Measurements from ENCODE around the gene FES.
"Not testable (repeated sequence)": the region's sequence is repeated elsewhere in the genome, so short reads cannot be mapped to it uniquely, and the experiment has no call there.

The FES gene

DNA sequence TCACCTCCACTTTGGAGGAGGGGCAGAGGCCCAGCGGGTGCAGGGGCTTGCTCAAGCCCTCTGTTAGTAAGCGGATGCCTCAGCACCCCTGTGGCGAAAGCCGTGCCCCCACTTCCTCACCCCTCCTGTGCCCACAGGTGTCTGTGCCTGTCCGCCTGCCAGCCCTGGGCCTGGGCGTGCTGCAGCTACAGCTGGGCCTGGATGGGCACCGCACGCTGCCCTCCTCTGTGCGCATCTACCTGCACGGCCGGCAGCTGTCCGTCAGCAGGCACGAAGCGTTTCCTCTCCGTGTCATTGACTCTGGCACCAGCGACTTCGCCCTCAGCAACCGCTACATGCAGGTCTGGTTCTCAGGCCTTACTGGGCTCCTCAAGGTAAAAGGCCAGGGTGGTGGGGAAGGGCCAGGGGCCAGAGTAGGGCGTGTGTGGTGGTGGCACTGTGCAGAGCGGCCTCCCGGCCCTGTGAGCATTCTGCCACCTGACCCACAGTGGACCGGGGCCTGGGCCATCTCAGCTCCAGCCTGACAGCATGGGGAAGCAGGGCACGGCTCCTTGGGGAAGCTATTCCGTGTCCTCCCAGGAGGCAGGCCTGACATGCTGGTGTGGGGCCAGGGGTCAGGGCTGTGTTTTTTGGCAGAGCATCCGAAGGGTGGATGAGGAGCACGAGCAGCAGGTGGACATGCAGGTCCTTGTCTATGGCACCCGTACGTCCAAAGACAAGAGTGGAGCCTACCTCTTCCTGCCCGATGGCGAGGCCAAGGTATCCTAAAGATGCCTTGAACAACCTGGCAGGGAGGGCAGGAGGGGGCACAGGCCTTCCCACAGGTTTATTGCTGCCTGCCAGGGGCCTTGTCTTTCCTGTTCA, 27.8 kb downstream of the FES start:
- DNase-seq = no peak

DNA sequence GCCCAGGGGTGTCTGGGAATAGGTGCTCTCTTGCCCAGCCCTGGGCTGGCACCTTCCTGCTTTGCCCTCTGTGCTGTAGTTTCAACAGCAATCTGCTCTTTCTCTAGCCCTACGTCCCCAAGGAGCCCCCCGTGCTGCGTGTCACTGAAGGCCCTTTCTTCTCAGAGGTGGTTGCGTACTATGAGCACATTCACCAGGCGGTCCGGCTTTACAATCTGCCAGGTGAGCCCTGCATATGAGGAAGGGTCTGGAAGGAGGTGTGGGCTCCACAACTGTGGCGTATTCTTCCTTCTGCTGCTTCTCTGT, 28.4 kb downstream of the FES start:
- no peak for DNase-seq

DNA sequence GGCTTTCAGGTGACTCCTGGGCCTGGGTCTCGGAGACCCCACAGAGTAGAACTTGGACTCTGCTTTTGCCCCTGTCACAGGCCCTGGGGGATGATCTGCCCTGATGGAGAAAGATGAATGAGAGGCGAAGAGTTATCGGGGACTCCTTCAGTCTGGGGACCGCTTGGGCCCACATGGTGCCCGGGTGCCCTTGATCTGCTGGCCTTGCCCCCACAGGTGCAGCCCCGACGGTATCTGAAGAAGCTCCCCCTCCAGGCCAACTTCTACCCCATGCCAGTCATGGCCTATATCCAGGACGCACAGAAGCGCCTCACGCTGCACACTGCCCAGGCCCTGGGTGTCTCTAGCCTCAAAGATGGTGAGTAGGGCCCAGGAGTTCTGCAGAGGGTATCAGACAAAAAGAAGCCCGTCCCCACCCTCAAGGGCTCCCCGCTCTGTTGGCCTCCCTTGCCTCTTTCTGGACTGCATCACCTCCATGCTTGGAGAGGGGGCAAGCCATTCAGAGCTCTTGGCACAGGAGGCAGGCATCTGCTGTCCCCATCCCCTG, 29.2 kb downstream of the FES start:
- DNase-seq = no peak

DNA sequence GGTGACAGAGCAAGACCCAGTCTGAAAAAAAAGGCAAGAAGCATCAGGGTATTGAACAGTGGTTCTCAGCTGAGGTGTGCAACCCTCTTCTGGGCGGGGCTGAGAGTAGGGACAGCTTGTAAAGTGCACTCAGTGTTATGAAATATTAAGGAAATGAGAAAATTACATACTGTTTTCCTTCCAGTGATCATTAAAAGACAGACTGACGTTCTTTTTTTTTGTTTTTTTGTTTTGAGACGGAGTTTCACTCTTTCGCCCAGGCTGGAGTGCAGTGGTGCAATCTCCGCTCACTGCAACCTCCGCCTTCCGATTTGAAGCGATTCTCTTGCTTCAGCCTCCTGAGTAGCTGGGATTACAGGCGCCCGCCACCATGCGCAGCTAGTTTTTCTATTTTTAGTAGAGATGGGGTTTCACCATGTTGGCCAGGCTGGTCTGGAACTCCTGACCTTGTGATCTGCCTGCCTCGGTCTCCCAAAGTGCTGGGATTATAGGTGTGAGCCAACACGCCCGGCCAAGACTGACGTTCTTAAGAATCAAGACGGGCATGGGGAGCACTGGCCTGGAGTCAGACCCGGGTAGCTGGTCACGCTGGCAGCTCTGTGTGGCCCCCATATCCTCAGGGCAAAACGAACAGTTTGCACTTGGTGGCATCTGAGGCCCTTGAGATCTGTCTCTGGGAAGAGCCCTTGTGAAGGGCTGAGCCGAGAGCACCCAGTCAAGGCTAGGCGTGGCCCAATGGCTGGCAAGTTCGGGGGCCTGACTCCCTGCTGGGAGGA, 30.2 kb downstream of the FES start:
- DNase-seq = no peak

DNA sequence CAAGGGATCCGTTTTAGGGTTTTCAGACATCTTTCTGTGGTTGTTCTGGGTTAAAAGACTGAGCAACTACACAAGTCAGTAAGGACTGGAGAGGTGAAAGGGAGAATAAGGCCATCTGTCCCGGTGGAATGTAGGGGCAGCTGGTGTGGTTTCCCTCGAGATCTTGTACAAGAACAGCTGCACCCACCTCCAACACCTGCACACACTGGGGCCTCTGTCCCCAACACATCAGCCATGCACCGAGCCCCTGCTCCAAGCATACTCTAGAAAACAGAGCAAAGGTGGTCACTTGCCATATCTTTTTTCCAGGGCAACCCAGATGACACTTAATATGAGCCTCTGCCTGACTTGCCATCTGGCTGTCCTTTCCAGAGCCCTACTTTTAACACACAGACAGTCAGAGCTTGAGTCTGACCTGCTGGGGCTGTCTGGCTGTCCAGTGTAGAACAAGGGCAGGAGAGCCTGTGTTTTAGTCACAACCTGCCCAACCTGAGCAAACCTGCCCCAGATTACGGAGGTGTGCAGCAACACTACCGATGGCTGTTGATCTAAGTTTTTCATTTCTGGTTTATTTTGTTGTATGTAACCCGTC, 31.0 kb downstream of the FES start:
- no peak for DNase-seq

DNA sequence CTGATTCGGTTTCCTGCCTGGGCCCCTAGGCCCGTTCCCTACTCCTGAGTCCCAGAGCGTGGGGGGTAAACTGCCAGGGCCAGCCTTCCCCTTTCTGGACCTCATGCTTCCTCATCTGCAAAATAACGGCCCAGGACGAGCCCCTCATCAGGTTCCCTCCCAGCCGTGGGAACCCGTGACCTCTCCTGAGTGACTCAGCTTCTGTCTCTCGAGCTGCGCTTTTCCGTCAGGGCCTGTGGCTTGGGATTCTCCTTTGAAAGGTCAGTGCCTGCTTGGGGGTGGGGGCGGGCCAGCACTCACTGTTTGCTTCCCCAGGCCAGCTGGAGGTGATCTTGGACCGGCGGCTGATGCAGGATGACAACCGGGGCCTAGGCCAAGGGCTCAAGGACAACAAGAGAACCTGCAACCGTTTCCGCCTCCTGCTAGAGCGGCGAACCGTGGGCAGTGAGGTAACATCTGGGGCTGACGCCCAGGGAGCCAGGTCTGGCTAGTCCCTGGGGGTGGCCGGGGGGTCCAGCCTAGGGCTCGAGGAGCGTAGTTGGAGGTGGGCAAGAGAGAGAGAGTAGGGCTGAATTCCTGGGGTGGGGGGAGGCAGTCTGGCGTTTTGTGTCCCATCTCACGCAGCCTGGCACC, 31.6 kb downstream of the FES start:
- no peak for DNase-seq

DNA sequence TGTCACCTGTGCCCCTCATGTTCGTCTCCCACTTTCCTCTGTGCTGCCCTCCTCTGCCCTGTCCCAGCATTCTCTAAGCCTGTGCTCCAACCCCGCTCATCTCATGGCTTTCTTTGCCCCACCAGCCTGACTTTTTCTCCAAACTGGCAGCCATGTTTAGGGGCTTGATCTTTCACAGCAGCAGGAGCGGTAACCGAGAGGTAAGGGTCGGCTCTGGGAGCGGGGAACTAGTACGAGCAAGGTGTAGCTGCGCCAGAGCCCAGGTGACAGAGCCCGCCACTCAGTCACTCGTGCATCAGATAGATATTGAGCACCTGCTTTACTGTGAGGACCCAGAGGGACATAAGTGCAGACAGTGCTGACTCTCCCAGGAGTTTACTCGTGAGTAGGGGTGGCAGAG, 32.2 kb downstream of the FES start:
- DNase-seq = no peak

DNA sequence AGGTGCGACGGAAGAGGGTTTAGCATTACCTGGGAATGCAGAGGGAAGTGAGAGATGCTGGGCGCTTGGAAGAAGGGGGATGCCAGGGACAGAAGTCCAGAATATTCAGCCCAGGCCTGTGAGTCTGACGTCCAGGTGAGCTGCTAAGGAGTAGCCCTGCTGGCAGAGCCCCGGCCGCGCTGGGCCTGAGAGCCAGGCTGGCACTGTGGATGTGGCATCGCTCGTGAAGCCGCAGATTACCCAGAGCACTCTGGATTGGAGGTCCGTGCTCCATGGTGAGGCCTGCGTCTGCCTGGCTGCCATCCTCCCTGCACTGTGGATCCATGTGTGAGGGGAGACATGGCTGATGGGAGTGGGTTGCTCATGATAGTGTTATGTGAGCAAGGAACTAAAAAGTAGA, 33.3 kb downstream of the FES start:
- DNase-seq = no peak

DNA sequence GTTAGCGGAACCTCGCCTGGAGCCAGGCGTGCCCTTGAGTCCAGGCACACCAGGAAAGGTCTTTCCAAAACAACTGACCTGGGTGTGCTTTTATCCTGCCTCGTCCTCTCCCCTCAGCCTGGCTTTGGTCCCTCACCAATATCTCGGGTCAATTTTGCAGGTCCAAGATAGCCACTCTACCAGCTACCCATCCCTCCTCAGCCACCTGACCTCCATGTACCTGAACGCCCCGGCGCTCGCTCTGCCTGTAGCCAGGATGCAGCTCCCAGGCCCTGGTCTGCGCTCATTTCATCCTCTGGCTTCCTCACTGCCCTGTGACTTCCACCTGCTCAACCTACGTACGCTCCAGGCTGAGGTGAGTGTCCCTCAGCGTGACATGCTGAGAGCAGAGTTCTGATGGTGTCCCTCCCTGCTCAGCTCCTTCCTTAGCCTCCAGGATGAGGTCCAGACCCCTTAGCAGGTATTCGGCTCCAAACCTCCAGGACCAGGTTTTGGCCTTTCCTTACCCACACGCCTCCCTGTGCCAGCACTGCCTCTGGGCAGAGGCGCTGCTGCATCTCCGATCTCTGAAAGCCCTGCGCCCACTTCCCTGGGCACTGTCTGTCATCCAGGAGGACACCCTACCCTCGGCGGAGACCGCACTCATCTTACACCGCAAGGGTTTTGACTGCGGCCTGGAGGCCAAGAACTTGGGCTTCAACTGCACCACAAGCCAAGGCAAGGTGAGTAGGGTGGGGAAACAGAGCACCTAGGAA, 33.9 kb downstream of the FES start:
- DNase-seq = no peak

DNA sequence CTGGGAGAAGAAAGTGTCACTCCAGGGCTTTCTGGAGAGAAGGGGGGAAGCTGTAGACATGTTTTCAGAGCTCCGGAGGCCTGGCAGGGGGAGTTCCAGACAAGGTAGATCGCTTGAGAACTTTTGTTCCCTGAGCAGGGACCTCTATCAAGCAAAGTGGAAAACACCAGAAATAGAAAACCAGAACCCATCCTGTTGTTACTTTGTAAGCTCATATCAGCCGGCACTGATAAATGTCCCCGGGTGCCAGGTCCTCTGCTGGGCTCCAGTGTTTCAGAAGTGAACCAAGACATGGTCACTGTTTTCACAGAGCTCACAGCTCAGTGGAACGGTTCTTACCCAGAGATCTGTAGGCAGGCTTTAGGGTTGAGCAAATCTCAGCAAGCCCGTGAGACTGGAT, 34.5 kb downstream of the FES start:
- no peak for DNase-seq

DNA sequence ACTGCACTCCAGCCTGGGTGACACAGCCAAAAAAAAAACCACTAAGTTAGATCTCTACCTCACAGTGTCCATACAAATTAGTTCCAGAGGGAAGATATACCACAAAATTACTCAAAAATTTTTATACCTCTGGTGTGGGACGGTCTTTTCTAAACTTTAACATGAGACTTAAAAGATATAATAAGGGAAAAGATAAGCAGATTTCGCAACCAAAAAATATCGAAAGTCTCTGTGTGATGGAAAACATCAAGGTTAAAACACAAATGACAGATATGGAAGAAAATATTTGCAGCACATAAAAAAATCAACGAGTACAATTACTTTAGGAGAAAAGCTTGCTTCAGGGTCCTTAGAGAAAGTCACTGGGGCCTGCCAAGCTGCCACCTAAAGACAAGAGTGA, 37.6 kb downstream of the FES start:
- no peak for DNase-seq

DNA sequence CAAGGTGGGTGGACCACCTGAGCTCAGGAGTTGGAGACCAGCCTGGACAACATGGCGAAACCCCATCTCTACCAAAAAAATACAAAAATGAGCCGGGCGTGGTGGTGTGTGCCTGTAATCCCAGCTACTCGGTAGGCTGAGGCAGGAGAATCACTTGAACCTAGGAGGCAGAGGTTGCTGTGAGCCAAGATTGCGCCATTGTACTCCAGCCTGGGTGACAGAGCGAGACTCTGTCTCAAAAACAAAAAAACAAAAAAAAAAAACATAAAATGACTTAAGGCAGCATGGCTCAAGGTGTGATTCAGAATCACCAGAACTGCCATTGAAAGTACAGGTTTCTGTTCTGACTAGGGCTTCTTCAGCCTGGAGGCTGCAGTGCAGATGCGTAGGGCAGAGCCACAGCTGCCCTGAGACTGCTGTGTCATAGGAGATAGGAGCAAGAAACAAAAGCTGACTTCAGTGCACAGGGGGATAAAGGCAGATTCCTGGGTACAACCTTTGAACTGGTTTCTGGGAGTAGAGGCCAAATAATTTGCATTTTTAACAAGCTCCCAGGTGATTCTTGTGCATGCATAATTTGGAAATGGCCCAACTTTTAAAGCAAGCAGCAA, 38.5 kb downstream of the FES start:
- peak; percentile 61 for DNase-seq

DNA sequence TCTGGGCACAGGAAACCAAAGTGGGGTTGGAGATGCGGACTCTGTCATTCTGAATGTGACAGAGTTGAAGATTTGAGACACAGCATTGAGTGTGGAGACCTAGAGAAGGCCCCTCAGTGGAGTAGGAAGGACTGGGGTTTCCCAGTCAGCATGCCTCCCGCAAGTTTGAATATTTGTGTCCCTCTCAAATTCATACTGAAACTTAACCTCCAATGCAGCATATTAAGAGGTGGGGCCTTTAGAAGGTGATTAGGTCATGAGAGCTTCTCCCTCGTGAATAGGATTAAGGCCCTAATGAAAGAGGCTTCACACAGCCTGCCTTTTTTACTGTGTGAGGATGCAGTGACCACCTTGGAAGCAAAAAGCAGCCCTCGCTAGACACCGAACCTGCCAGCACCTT, 40.1 kb downstream of the FES start:
- no peak for DNase-seq

DNA sequence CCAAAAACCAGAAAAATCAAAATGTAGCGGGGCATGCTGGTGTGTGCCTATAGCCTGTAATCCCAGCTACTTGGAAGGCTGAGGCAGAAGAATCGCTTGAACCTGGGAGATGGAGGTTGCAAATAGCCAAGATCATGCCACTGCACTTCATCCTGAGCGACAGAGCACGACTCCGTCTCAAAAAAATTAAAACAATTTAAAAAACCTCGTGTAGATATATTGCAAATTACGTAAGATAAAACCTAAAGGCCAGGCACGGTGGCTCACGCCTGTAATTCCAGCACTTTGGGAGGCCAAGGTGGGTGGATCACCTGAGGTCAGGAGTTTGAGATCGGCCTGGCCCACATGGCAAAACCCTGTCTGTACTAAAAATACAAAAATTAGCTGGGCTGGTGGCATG, 42.5 kb downstream of the FES start:
- not testable (repeated sequence) for DNase-seq

DNA sequence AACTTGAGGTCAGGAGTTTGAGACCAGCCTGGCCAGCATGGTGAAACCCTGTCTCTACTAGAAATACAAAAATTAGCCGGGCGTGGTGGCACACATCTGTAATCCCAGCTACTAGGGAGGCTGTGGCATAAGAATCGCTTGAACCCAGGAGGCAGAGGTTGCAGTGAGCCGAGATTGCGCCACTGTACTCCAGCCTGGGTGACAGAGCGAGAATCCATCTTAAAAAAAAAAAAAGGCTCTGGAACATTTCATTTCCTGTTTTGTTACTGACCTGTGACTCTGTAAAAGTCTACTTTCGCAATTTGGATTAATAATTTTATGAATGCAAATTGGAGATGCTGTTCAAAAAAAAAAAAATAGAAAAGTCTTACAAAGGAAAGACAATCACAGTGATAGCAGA, 43.8 kb downstream of the FES start:
- DNase-seq = not testable (repeated sequence)

DNA sequence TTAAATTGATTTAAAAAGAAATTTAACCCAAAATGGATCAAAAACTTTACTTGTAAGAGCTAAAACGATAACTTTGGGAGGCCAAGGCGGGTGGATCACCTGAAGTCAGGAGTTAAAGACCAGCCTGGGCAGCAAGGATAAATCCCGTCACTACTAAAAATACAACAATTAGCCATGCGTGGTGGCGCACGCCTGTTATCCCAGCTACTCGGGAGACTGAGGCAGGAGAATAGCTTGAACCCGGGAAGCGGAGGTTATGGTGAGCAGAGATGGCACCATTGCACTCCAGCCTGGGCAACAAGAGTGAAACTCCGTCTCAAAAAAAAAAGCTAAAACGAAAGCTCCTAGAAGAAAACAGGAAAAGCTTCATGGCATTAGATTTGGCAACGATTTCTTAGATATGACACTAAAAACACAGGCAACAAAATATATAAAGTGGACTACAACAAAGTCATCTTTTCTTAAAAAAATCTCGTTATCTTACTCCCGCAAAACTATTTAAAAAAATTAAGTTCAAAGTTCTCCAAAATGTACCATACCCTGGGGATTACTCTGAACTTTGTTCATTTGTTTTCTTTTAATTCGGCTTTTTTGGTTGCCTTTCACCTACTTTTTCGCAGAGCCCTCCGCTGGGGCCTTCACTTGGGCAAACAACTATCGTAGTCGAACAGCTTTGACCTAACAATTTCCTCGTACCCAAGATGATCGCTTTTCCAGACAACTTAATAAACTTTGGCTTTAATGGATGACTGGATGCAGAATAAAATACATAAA, 45.1 kb downstream of the FES start:
- DNase-seq = no peak

DNA sequence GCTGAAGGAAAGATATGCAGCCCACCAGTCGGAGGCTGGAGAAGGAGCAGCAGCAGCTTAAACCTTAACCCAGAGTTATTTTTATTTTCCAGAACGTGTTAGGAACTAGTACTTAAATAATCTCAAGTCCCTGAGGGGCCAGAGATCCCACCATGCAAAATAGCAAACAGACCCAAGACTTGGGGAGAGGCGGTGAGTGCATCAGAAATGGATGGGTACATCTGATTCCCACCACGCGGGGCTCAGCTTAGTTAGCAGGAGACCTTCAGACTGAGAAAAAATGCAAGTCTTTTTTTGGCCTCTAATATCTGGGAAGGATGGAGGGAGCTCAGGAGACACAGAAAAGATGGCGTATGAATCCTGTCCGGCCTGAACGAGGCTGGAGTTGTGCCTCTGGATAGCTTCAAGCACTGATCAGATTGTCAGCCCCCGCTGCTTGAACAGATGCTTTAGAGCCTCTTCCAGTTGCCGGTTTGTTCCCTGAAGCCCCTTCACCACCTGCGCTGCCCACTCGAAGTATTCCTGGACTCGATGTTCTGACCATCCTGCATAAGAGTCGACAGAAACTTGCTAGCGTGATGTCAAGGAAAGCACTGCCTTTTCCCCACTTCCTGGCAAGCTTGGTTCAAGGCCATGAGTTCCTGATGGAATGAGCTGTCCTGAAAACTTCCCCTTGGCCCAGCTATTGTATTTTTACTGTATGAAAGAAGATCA, 46.7 kb downstream of the FES start:
- peak; percentile 28 for DNase-seq

DNA sequence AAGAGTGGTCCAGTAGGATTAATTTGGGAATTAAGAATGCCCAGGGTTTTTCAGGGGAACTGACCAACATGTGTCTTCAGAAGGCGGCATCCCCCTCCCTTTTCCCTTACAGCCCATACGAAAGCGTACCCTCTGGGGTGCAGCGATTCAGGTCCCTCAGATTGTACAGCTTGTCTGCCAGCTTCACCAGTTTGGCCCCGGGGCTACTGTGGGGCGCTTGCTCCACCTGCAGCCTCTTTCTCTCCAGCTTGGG, 47.2 kb downstream of the FES start:
- DNase-seq = no peak

DNA sequence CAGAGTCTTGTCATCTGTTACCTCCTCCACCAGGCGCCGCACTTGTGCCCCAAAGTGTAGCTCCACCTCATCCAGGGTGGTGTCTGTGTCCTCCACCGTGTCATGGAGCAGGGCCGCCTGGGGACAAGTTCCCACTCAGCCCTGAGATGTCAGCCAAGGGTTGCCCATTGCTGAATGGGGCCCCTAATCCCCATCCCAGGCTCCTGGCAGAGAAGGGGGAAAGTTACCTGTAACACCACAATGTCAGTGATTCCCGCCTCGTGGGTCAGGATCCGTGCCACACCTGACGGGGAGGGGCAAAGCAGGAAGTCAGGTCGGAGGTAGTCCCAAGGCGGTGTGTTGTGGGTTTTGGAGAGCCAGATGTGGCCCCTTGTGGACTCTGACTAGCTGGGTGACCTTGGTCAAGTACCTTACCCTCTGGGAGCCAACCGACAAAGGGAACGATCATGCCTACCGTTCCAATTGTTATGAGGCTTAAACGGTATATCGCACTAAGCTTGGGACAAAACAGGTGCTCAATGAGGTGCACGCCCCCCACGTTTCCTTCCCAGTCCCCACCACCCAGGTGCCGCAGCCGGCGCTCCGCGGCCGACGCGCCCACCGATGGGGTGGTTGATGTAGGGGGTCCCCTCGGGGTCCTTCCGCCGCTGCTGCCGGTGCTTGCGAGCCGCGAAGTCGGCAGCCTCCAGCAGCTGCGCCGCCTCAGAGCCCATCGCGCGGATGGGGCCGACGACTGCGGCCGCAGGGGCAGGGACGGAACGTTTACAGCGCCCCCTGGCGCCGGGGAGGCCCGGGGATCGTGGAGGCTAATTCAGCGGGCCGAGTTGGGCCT, 47.7 kb downstream of the FES start, which contains the start of gene HDDC3:
Gene HDDC3, minus strand, starts transcription at position 722 of the 832 bp plus-strand sequence. Its CDS starts 9 bp downstream, at position 713.
- peak; percentile 97 for DNase-seq

DNA sequence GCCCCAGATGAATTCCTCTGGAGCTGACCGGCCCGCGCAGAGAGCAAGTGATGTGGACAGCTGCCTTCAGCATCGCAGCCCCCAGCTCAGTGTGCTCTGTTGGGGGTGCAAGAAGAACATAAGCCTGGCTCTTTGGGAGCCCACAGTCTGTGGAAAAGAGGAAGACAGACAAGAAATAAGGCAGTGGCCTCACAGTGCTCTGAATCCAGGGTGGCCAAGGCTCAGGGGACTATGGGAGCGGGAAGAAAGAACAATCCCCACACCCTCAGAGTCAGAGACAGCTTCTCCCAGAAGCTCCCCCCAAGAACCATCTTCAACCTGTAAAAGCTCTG, 48.3 kb downstream of the FES start:
- no peak for DNase-seq

Data from hematopoietic multipotent progenitor cell treated with erythropoietin and hydrocortisone succinate and interleukin-3 and kit ligand, for 8 days (in vitro differentiated cells).